HUES48 (cell line): ENCODE measurements around the gene REXO5.

Experiments used
- H3K27ac ChIP-seq: one replicate; pipeline ENCODE4 v1.7.0; 2013; ENCODE audit warnings: low read depth, low read length, inconsistent platforms
- H3K27me3 ChIP-seq: 2 replicates; pipeline ENCODE4 v1.6.1; 2013; ENCODE audit warnings: mild to moderate bottlenecking, low read length; ENCODE audit not compliant: control insufficient read depth, insufficient read depth
- H3K36me3 ChIP-seq: 2 replicates; pipeline ENCODE4 v1.6.1; 2013; ENCODE audit warnings: low read length; ENCODE audit not compliant: control insufficient read depth, insufficient read depth
- H3K4me1 ChIP-seq: 2 replicates; pipeline ENCODE4 v1.6.1; 2013; ENCODE audit warnings: mild to moderate bottlenecking, low read length; ENCODE audit not compliant: control insufficient read depth, insufficient read depth
- H3K4me3 ChIP-seq: 2 replicates; pipeline ENCODE4 v1.5.1; 2013; ENCODE audit warnings: mild to moderate bottlenecking, low read depth, low read length
- H3K9ac ChIP-seq: 2 replicates; pipeline ENCODE4 v1.6.1; 2013; ENCODE audit warnings: mild to moderate bottlenecking, low read depth, low read length, moderate library complexity
- H3K9me3 ChIP-seq: 2 replicates; pipeline ENCODE4 v1.6.1; 2013; ENCODE audit warnings: low read length; ENCODE audit not compliant: control insufficient read depth, insufficient read depth

Gene REXO5

DNA sequence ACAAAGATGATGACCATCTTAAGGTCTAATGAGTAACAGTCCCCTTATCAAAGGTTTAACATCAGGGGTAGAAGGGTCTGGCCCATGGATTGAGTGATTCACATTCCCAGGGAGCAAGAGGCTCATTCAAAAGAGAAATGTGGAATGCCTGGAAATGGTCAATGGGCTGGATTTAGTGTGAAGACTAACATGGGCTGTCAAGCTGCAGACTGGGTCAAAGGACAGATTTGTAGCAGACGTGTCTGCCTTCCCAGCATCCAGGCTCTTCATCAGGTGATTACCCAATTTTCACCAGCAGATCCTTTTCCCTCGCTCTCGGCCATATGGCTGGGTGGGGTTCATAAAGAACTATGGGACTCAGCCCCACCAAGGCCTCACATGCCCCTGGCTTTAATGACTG, 67.0 kb downstream of the REXO5 start:
- Histone ChIP-seq H3K9me3 (no peaks in the 10 kb centered on the region), H3K27ac (no peak overlapping the region), H3K27me3 (no peaks in the 10 kb centered on the region), H3K9ac (no peak overlapping the region), H3K36me3 (no peaks in the 10 kb centered on the region), H3K4me1 (no peaks in the 10 kb centered on the region; the same call in 1 of the 2 replicates), H3K4me3 (no peak overlapping the region)

DNA sequence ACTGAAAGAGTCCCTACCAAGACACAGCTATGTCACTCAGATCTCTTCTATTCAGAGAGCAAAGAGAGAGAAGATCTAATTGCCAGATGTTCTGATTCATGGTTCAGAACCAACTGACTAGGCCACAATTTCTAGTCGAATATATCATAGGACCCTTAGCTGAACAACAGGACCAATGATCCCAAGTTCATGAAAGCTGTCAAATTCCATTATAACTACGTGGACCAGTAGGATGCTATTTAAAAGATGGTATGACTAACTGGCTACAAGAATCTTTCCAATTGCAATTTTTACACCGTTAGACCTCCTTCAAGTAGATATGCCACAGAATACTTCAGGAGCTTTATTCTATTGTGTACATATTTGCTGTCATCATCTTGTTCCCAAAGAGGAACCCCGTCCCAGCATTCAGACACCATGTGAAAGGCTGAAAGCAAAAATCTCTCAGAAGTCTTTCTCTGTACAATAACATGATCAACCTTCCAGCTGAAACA, 67.8 kb downstream of the REXO5 start:
- H3K36me3 ChIP-seq = no peaks in the 10 kb centered on the region
- no peak overlapping the region for H3K4me3 ChIP-seq
- H3K9ac ChIP-seq = no peak overlapping the region
- H3K4me1 ChIP-seq = peaks cover 3% of the 10 kb centered on the region
- no peaks in the 10 kb centered on the region for H3K27me3 ChIP-seq
- no peak overlapping the region for H3K27ac ChIP-seq
- H3K9me3 ChIP-seq = no peaks in the 10 kb centered on the region

DNA sequence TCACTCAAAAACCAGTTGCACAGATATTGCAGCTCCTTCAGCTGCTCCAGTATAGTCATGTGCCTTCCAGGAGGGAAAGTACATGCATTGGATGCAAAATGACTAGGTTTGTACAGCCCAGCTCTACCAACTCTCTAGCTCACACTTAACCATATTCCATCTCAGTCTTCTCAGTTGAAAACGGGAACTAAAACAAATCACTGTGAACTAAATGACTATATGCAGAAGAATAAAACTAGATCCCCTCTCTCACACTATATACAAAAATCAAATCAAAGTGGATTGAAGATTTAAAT, 69.0 kb downstream of the REXO5 start:
- no peaks in the 10 kb centered on the region for H3K27me3 ChIP-seq
- H3K4me3 ChIP-seq = no peak overlapping the region
- no peaks in the 10 kb centered on the region for H3K36me3 ChIP-seq
- no peaks in the 10 kb centered on the region for H3K9me3 ChIP-seq
- no peak overlapping the region for H3K9ac ChIP-seq
- H3K4me1 ChIP-seq = peaks cover 9% of the 10 kb centered on the region
- H3K27ac ChIP-seq = no peak overlapping the region

DNA sequence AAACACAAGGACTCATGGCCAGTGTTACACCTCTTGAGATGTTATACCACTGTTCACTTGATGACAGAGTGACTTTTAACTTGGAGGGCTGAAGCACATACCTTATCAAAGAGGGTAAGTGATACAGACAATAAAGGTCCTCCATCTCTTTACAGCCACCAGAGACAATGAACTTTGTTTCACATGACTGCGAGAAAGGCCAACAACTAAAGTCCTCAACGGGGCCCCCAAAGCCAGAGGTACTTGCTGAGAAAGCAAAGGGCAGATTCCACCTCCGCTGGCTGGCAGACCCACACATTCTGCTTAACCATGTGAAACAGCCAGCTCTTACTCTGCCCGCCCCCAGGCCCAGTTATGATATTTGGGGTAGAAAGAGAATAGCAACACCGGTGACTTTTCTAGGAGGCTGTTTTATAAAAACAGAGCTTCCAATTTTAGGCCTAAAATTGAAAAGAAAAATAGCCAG, 72.4 kb downstream of the REXO5 start:
- Histone ChIP-seq H3K27ac (no peak overlapping the region), H3K9me3 (no peaks in the 10 kb centered on the region), H3K36me3 (no peaks in the 10 kb centered on the region), H3K4me3 (no peak overlapping the region), H3K27me3 (no peaks in the 10 kb centered on the region), H3K4me1 (peaks cover 9% of the 10 kb centered on the region), H3K9ac (no peak overlapping the region)

DNA sequence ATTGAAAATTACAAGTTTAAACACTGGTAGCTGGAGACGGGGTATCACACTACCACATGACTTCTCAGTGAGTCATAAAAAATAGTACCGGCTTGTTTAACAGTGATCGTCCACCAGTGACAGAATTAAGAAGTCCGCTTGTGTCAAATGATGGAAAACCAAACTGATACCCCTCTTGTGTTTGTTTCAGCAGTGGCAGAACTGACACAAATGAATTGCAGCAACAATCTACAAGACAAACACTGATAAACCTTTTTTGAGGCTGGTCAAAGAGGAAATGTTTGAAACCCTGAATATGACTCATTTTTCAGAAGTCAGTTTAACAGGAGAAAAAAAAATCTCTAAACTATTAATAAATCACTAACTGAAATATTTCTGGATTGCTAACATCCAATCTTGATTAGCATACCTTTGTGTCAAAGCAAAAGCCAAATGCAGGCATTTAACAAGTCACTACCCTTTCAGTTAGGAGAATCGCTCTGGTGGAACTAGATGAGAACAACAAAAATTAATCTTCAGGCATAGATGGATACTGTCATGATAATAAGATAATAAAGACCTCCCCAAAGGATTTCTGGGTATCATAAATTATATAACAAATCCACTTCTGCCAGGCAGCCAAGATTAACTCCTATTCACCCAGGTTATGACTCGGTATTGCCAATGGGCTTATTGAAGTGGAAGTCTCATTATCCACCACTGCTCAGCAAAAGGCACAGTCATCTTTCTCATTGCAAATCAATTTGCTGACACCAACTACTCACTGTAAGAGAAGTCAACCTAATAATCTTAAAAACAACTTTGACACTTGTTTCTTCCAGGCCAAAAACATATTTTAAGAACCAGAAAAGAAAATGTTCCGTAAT, 73.1 kb downstream of the REXO5 start:
- Histone ChIP-seq H3K4me1 (peaks cover 9% of the 10 kb centered on the region), H3K9ac (no peak overlapping the region), H3K9me3 (no peaks in the 10 kb centered on the region), H3K36me3 (no peaks in the 10 kb centered on the region), H3K4me3 (no peak overlapping the region), H3K27me3 (no peaks in the 10 kb centered on the region), H3K27ac (no peak overlapping the region)

DNA sequence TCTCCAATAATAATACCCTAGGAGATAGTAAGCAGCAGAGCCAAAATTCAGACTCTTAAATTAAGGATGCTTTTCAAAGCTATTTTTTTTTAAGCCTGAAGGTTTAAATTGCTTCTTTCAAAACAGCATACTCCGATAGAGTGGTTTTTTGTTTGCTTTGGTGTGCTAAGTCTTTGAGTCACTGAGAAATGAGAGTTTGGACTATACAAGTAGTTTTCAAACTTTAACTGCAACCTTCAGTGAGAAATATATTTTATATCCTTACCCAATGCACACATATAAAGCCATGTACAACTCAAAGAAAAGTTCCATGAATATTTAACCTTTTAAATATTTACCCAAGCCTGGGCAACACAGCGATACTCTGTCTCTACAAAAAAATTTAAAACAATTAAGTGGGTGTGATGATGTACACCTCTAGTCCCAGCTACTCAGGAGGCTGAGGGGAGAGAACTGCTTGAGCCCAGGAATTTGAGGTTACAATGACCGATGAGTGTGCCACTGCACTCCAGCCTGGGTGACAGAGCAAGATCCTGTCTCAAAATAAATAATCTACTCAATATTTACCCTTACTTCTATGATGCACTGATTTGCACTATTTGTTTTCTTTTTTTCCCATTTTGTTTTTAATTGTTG, 74.7 kb downstream of the REXO5 start:
- Histone ChIP-seq H3K36me3 (no peaks in the 10 kb centered on the region), H3K9me3 (no peaks in the 10 kb centered on the region), H3K27ac (no peak overlapping the region), H3K4me1 (peaks cover 9% of the 10 kb centered on the region), H3K9ac (no peak overlapping the region), H3K4me3 (no peak overlapping the region), H3K27me3 (no peaks in the 10 kb centered on the region)

DNA sequence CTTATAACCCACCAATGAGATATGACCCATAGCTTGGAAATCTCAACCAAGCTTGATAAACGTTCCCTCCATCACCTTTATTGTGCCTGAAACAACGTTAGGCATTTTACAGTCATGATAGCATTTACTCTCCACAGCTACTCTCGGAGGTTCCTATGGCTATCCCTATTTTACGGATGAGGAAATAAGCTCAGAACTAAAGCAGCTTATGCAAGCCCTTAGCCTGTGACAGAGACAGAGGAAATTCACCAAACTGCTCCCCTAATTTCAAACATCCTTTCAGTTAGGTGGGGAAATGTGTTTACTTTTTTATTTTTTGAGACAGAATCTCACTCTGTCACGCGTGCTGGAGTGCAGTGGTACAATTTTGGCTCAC, 75.2 kb downstream of the REXO5 start:
- no peaks in the 10 kb centered on the region for H3K27me3 ChIP-seq
- H3K27ac ChIP-seq = no peak overlapping the region
- H3K9ac ChIP-seq = no peak overlapping the region
- peaks cover 9% of the 10 kb centered on the region for H3K4me1 ChIP-seq
- H3K4me3 ChIP-seq = no peak overlapping the region
- no peaks in the 10 kb centered on the region for H3K9me3 ChIP-seq
- H3K36me3 ChIP-seq = no peaks in the 10 kb centered on the region

DNA sequence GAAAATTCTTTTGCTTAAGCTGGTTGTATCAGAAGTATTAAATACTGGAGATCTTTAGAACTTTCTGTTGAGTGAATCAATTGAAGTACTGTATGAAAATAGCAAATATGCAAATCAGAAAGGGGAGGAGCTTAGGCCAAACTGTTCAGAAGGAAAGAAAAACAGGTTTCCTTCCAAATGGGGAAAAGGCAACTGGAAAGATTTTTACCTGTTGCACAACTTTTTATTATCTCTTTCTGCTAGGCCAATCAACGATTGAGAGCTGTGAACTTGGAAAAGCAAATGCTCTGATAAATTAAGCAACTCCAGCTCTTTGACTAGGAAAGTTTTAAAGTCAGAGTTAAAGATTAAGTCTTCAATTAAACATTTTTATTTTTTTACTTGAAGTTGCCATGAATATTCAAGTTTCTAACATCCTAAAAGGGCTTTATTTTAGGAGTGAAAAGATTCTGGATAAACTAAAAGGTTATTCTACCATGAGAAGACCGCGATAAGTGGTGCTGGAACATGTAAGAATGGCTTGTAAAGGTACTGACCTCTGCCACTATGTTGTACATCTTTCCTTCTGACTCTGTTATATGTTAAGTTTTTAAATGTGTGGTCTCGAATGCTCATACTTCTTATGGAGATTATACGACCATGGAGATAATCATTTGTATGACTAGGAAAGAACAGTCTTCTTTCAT, 77.4 kb downstream of the REXO5 start:
- Histone ChIP-seq H3K4me3 (no peak overlapping the region), H3K36me3 (no peaks in the 10 kb centered on the region), H3K27ac (no peak overlapping the region)

DNA sequence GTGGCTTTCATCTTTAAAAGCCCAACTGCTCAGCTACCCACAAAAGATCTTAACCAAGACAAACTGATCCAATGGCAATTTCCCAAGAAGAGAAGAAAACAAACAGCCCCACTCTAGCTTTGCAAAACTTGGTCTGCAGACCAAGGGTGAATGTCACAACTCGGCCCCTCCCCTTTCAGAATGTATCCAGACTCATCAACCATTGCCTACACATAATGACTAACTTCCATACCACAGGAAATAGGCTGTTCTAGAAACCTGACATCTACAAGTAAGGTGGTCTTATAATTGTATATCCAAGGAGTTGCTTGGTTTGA, 77.9 kb downstream of the REXO5 start:
- H3K4me1 ChIP-seq = peaks cover 6% of the 10 kb centered on the region
- no peaks in the 10 kb centered on the region for H3K36me3 ChIP-seq
- no peaks in the 10 kb centered on the region for H3K27me3 ChIP-seq
- no peak overlapping the region for H3K4me3 ChIP-seq
- no peak overlapping the region for H3K9ac ChIP-seq
- H3K27ac ChIP-seq = no peak overlapping the region
- no peaks in the 10 kb centered on the region for H3K9me3 ChIP-seq

More for the DNA sequence above, 77.4 kb downstream of the REXO5 start:
- Histone ChIP-seq H3K9me3 (no peaks in the 10 kb centered on the region), H3K27me3 (no peaks in the 10 kb centered on the region), H3K9ac (no peak overlapping the region), H3K4me1 (peaks cover 9% of the 10 kb centered on the region)

DNA sequence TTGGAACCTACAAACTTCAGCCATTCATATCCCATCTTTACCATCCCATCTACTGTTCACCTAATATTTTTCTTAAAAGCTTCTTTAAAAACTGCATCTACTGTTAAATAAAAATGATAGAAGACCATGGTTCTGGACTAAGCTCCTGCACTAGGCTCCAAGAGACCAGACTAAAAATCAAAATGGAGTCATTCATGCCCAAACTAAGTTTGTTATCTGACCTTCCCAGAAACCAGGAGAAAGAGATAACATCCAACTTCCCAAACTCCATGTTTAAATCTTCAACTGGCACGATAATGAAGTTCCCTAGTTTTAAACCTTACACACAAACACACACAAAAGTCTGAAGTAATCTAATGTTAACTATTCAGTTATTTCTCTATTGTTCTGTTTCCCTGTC, 80.0 kb downstream of the REXO5 start:
- no peaks in the 10 kb centered on the region for H3K9me3 ChIP-seq
- no peak overlapping the region for H3K9ac ChIP-seq
- no peak overlapping the region for H3K27ac ChIP-seq
- peaks cover 12% of the 10 kb centered on the region for H3K4me1 ChIP-seq
- H3K4me3 ChIP-seq = no peak overlapping the region
- H3K36me3 ChIP-seq = no peaks in the 10 kb centered on the region
- H3K27me3 ChIP-seq = no peaks in the 10 kb centered on the region

DNA sequence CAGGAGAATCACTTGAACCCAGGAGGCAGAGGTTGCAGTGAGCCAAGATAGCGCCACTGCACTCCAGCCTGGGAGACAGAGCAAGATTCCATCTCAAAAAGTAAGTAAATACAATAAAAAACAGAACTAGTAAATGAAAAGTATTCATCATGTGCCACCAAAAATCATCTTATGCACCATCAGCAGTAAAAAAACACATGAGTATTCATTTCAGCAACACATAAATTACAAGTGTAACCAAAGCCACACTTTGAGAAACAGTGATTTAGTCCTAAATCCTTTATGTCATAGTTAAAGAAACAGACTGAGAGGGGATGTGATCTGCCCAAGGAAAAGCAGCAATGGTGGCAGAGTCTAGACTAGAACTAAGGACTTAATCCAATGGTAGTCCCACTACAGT, 80.9 kb downstream of the REXO5 start:
- no peak overlapping the region for H3K27ac ChIP-seq
- no peaks in the 10 kb centered on the region for H3K9me3 ChIP-seq
- H3K4me1 ChIP-seq = peaks cover 12% of the 10 kb centered on the region
- no peaks in the 10 kb centered on the region for H3K27me3 ChIP-seq
- no peak overlapping the region for H3K4me3 ChIP-seq
- H3K9ac ChIP-seq = no peak overlapping the region
- no peaks in the 10 kb centered on the region for H3K36me3 ChIP-seq
